HL-60 (cell line): ENCODE measurements around the gene FANCC.

Experiments
- DNase-seq, 2 experiments: peaks; one replicate each; pipeline ENCODE4 v3.0.0-alpha.2; 2010 to 2020; ENCODE audit warnings: low read depth in 1 of 2, low spot score in 1 of 2
- H3K27ac ChIP-seq: fragments of 250-450 bp; sonication (Bioruptor Pico); replicated peaks from 2 replicates; pipeline ENCODE4 v1.5.1; 2020; ENCODE audit warnings: mild to moderate bottlenecking, moderate library complexity
- H3K27me3 ChIP-seq: fragments of 250-450 bp; sonication (Bioruptor Pico); 2 replicates; pipeline ENCODE4 v1.5.1; 2021; ENCODE audit warnings: mild to moderate bottlenecking, moderate library complexity; ENCODE audit not compliant: insufficient read depth, poor library complexity, severe bottlenecking
- H3K4me3 ChIP-seq: replicated peaks from 2 replicates; pipeline ENCODE4 v1.5.1; 2011; ENCODE audit warnings: mild to moderate bottlenecking, control low read depth, low read length; ENCODE audit not compliant: insufficient read depth
- GABPA ChIP-seq: IDR thresholded peaks from 2 replicates; pipeline ENCODE4 v1.6.1; 2012; ENCODE audit warnings: low read depth
- POLR2AphosphoS5 ChIP-seq: IDR thresholded peaks from 2 replicates; pipeline ENCODE4 v1.6.1; 2012; ENCODE audit warnings: low read depth
- REST ChIP-seq: IDR thresholded peaks from 2 replicates; pipeline ENCODE4 v1.6.1; 2012; ENCODE audit warnings: low read depth; ENCODE audit not compliant: insufficient replicate concordance
- SPI1 ChIP-seq: IDR thresholded peaks from 2 replicates; pipeline ENCODE4 v1.6.1; 2012; ENCODE audit warnings: low read depth, mild to moderate bottlenecking, borderline replicate concordance
- TF ChIP-seq, protein P1 (sequence below): IDR thresholded peaks from one replicate; pipeline ENCODE4 v1.5.1; 2011; ENCODE audit warnings: low read length, control low read depth, inconsistent platforms; ENCODE audit not compliant: insufficient read depth

FANCC gene

GRCh38 chr9:95217936-95218335 is 99.6 kb downstream of the FANCC start:
- H3K4me3 ChIP-seq = no peak overlapping the region
- DNase-seq = no peak
- H3K27ac ChIP-seq = no peak overlapping the region
- no peaks in the 10 kb centered on the region for H3K27me3 ChIP-seq
- no peak for TF ChIP-seq SPI1
- TF ChIP-seq, protein P1, sequence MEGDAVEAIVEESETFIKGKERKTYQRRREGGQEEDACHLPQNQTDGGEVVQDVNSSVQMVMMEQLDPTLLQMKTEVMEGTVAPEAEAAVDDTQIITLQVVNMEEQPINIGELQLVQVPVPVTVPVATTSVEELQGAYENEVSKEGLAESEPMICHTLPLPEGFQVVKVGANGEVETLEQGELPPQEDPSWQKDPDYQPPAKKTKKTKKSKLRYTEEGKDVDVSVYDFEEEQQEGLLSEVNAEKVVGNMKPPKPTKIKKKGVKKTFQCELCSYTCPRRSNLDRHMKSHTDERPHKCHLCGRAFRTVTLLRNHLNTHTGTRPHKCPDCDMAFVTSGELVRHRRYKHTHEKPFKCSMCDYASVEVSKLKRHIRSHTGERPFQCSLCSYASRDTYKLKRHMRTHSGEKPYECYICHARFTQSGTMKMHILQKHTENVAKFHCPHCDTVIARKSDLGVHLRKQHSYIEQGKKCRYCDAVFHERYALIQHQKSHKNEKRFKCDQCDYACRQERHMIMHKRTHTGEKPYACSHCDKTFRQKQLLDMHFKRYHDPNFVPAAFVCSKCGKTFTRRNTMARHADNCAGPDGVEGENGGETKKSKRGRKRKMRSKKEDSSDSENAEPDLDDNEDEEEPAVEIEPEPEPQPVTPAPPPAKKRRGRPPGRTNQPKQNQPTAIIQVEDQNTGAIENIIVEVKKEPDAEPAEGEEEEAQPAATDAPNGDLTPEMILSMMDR = no peak
- TF ChIP-seq REST = no peak

GRCh38 chr9:95215336-95215898 is 102.1 kb downstream of the FANCC start:
- Histone ChIP-seq H3K27ac (no peak overlapping the region), H3K27me3 (no peaks in the 10 kb centered on the region), H3K4me3 (no peak overlapping the region)
- DNase-seq = no peak
- TF ChIP-seq REST = no peak
- TF ChIP-seq, protein P1 = no peak
- TF ChIP-seq POLR2AphosphoS5 = no peak
- no peak for TF ChIP-seq SPI1
- TF ChIP-seq GABPA = no peak

DNA sequence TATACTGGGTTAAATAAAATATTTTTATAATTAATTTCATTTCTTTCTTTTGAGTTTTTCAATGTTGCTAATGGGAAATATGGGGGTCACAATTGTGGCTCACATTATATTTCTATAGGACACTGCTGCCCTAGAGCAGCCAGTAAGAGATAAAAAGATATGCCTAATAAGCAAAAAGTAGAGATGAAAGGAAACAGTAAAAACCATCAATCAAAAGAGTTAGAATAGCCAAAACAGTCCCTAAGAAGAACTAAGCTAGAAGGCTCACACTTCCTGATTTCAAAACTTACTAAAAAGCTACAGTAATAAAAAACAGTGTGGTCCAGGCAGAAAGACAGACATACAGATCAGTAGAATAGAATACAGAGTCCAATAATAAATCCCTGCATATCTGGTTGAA is 104.4 kb downstream of the FANCC start:
- H3K27ac ChIP-seq = no peak overlapping the region
- no peak for TF ChIP-seq REST
- peak; percentile 35; the same call in 1 of the 2 replicates for TF ChIP-seq SPI1
- no peak for DNase-seq
- no peaks in the 10 kb centered on the region for H3K27me3 ChIP-seq
- H3K4me3 ChIP-seq = no peak overlapping the region

DNA sequence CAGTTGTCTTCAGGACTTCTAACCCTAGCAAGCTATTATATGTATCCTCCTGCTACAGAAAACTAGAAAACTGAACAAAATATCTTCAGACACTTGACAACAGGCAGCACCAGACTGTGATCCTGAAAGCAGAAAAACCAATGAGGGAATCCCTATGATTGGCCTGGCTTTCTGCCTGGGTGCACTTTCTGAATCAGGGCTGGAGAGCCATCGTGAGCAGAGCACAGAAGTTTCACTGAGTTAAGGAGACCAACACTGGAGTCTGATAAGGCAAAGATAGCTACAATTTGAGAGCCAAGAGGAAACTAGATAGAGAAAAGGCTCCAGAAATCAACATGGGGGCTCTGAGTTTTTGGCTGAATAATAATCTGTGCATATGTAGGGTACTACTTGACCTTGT is 106.5 kb downstream of the FANCC start:
- H3K27me3 ChIP-seq = no peaks in the 10 kb centered on the region
- DNase-seq = no peak
- H3K27ac ChIP-seq = no peak overlapping the region
- H3K4me3 ChIP-seq = no peak overlapping the region
- TF ChIP-seq POLR2AphosphoS5 = no peak
- TF ChIP-seq SPI1 = no peak
- no peak for TF ChIP-seq REST
- TF ChIP-seq GABPA = no peak
- TF ChIP-seq, protein P1 = no peak
